Left renal pelvis (tissue), 4 donors: ENCODE data around the gene MFSD12. TPM values are rescaled to one million over a fixed set of nuclear protein-coding genes. Genes with fewer than 3 reads are reported as not detected.

ENCODE experiments used
- DNase-seq, 4 donors: peaks; one replicate each; pipeline ENCODE4 v3.0.0-alpha.2; 2013; ENCODE audit warnings: low read depth in 4 of 4, low spot score in 3 of 4
- polyA plus RNA-seq, 4 donors: library from polyadenylated mRNA; unstranded; fragments of 120-200 nt; gene quantifications; one replicate each; pipeline ENCODE4 v1.2.1, GENCODE V29; 2013; ENCODE audit not compliant: insufficient read length in 4 of 4

The MFSD12 gene
- polyA plus RNA-seq, 4 donors: 31.5 to 68.4 (median 49.5) TPM

DNA sequence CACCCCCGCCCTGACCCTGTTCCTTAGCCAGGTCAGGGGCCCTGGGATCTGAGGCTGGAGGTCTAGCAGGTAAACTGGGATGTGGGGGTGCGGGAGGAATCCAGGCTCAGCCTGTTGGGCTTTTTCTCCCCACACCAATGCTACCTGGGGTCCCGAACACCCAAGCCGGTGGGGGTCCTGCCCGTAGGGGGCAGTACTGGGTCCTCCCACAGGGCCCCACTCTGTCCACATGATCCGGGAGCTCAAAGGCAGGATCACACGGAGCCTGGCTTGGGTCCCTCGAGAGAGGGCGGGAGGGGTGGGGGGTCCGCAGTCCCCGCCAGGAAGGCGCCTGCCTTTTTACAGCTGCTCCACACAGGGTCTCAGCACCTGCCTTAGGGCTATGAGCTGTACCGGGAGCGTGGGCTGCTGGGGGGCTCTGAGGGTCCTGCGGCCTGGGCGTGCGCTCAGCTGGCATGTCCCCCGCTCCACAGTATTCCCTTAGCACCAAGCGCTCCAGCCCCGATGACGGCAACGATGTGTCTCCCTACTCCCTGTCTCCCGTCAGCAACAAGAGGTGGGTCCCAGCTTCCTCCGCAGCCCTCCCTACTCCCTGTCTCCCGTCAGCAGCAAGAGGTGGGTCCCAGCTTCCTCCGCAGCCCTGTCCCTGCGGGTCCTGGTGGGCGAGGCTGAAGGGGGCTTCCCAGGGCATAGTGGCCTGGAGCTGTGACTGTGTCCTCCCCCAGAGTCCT, 30.7 kb downstream of the MFSD12 start:
- DNase-seq: no peak

DNA sequence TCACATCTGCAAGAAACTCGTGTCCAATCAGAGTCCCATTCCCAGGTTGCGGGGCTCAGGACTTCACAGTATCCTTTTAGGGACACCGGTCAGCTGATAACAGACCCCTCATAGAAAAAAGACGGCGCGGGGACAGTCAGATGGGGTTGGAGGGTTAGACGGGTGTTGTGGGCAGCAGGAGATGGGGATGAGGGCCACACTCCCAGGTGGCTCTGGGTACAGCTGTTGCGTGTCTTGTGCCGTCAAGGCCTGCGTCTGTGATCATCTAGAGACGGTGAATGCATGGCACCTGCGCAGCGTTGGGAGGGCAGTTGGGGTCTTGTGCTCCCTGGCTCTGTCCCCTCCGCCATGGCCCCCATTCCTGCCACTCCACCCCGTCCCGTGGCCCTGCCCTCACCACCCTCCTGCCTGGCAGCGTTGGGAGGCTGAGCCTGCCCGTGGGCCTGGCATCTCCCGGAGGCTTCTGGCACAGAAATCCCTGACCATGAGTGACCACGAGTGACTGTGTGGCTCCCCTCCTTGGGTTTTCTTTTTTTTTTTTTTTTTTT, 32.4 kb downstream of the MFSD12 start:
- no peak for DNase-seq

DNA sequence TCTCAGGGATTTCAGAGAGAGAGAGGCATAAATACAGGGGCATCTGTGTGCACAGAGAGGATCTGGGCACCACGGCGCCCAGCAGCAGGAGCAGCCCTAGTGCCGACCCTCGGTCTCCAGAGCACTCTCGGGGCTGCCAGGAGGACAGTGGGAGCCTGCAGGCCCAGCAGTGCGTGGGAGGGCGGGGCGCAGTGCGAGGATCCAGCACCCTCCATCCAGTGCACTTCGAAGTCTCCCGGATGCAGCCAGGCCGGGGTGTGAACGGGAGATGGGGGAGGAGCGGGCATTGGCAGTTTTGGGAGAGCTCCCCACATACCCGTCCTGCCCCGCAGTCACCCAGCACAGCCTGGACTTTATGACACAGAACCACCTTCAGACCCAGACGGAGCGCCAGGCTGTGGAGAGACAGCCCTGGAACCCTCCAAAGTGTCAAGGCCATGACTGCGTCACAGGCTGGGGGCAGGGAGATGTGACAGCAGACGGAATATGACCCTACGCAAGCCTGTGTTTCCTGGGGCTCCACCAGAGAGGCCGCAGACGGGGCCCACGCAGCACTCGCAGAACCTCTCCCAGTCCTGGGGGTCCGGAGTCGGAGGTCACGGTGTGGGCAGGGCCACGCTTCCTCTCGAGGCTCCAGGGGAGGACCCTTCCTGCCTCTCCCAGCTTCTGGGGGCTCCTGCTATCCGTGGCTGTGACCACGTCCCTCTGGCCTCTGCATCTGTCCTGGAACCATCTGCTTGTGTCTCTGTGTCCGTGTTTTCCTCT, 33.1 kb downstream of the MFSD12 start:
- DNase-seq: no peak

GRCh38 chr19:3523361-3524077, 33.9 kb downstream of the MFSD12 start:
- no peak for DNase-seq

GRCh38 chr19:3522421-3523360, 34.7 kb downstream of the MFSD12 start:
- DNase-seq: no peak

DNA sequence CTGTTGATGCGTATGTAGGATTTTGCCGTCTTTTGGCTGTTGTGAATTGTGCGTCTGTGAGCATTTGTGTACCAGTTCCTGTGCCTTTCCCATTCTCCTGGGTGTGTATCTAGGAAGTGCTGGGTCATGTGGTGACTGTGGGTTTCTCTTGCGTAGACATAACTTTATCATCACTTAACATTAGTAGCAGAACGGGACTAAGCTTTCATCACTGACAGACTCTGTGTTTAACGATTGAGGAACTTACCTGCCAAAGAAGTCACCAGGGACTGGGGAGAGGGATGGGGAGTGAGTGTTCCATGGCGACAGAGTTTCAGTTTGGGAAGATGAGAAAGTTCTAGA, 36.3 kb downstream of the MFSD12 start:
- no peak for DNase-seq

- DNase-seq: no peak
These were observed 37.0 kb downstream of the MFSD12 start for GRCh38 chr19:3520166-3521103.

- DNase-seq: no peak
These were observed 38.3 kb downstream of the MFSD12 start for GRCh38 chr19:3519126-3519525.

GRCh38 chr19:3518659-3519058, 38.7 kb downstream of the MFSD12 start:
- DNase-seq: no peak

- DNase-seq: no peak
These were observed 39.1 kb downstream of the MFSD12 start for GRCh38 chr19:3518255-3518654.

GRCh38 chr19:3517638-3518037, 39.7 kb downstream of the MFSD12 start:
- no peak for DNase-seq

DNA sequence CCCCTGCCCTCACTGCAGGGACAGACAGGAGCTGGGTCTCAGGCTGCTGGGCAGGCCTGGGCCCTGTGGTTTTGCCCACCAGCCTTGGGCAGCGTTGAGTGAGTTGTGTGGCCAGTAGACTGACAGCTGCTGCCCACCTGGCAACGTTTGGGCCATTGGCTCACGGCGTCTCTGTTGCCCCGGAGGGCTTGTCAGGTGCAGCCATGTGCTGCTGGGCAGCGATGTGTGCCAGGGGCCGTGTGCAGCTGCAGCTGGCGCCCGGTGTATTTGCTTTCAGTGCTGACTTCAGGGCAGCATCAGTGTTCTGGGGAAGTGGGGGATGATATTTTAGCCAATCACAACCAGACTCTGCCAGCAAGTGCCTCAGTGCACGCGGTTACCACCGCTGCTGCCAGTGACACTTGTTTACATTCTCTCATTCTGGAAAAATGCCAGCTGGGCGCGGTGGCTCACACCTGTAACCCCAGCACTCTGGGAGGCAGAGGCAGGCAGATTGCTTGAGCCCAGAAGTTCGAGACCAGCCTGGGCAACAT, 40.6 kb downstream of the MFSD12 start:
- DNase-seq: no peak

DNA sequence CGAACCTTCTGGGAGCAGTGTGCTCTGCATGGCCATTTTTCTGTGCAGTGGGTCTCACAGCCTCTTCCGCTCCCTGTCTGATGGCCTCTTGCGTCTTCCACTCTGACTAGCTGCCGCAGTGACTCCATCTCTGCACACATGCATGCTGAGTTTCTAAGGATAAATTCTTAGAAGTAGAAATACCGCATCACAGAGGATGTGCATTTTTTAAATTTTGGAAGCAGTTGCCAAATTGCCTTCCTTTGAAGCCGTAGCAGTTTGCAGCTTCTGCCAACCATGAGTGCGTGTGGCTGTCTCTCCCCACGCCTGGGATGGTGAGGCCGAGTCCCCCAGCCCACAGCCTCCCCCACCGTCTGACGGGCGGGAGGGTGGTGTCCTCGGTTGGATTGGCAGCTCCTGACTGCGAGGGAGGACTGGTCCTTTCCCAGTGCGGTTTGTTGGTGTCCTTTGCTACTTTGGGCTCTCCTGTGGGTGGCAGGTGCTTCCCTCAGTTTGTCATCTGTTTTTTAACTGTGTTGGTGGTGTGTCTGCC, 41.4 kb downstream of the MFSD12 start:
- DNase-seq: no peak

DNA sequence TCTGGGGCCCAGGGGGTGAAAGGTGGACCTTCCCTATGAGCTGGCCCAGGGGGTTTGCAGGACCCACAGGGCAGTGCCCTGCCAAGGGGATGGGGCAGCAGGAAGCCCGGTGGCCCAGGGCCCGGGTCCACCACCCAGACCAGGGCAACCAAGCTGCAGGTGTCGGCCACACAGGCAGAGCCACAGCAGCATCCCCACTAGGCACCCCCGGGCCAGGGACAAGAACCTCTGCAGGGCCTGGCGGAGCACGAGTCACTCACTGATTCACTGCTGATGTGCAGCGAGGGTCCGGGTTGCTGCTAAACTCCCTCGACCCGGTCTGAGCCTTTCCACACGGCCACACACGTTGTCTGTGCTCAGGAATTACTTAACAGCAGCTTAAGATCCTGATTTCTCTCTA, 42.5 kb downstream of the MFSD12 start:
- no peak for DNase-seq

DNA sequence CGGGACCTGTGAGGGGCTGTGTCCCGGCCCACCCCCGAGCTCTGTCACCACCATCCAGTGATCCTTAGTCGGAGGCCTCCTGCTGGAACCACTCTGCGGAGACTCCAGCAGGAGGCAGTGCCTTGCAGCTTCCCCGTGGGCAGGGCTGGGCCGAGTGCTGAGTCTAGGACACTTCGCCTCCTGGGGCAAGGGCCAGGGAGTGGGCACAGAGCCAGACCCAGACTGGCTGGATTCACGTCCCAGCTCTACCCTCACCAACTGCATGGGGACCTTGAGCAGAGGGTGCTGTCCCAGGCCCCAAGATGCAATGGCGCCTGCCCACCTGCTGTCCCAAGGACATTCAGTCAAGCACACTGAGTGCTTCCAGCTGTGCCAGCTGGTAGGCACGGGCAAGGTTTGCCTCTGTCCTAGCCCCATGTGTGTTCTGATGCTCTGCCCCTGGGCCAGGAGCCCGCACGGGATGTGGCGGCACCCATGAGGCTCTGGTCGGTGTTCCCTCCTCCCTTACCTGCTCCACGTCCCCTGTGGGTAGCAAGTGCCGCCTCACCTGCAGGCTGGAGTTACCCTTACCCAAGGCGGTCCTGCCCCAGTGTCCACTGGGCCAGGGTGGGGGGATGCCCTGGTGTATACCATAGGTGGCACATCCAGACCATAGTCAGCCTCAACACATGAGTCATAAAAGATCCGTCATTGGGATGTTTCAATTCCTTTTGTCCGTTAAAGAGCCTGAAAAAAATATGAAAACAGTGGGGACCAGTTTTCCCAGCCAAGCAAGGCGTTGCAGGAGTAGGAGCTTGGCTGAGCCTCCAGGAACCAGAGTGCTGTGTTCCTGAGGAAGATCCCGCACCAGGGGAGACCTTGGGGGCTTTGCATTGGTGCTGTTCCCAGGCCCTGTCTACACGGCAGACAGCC, 43.9 kb downstream of the MFSD12 start:
- no peak for DNase-seq

GRCh38 chr19:3512562-3513228, 44.7 kb downstream of the MFSD12 start:
- DNase-seq: no peak
